Activated CD8-positive, alpha-beta T cell treated with anti-CD3 and anti-CD28 coated beads, Interleukin-2, amount 10 ng/mL, durations not matched to agents 7 days and 5 days (primary cell): ENCODE results near the gene PRELID1. TPM values are rescaled to one million over a fixed set of nuclear protein-coding genes. Genes with fewer than 3 reads are reported as not detected.
A peak's percentile ranks its signal among the peaks of the same experiment; 100 is the strongest.

Experiments used
- ATAC-seq: fragments of 150-1000 bp; cut with Tn5 transposase; one replicate; pipeline ENCODE4 v1.10.0; 2021; ENCODE audit warnings: moderate library complexity
- CTCF ChIA-PET: fragments of 350-600 bp; sonication (Branson Sonifier 250); formaldehyde crosslinking; loops from one replicate; lab custom pipeline; 2021; ENCODE audit warnings: antibody characterized with exemption; lab: Charles Lee
- POLR2A ChIA-PET: fragments of 350-600 bp; sonication (Branson Sonifier 250); formaldehyde crosslinking; loops from one replicate; lab custom pipeline; 2021; ENCODE audit warnings: antibody characterized with exemption; lab: Charles Lee
- DNase-seq: peaks from one replicate; pipeline ENCODE4 v3.0.0-alpha.2; 2020
- H3K27ac Mint-ChIP-seq: one replicate; pipeline ENCODE4 v1.8.0; 2021; ENCODE audit warnings: mild to moderate bottlenecking, mixed read lengths
- H3K27me3 Mint-ChIP-seq: one replicate; pipeline ENCODE4 v1.8.0; 2021; ENCODE audit warnings: low read depth, mixed read lengths
- H3K36me3 Mint-ChIP-seq: one replicate; pipeline ENCODE4 v1.8.0; 2021; ENCODE audit warnings: low read depth, mixed read lengths
- H3K4me1 Mint-ChIP-seq: one replicate; pipeline ENCODE4 v1.8.0; 2021; ENCODE audit warnings: low read depth, mixed read lengths
- H3K4me3 Mint-ChIP-seq: one replicate; pipeline ENCODE4 v1.8.0; 2021; ENCODE audit warnings: mild to moderate bottlenecking, mixed read lengths
- H3K9me3 Mint-ChIP-seq: one replicate; pipeline ENCODE4 v1.8.0; 2022; ENCODE audit warnings: mixed read lengths; ENCODE audit not compliant: insufficient read depth
- total RNA-seq, 2 experiments: library from RNA; stranded (reverse); gene quantifications; one replicate each; pipeline ENCODE4 v1.2.3, GENCODE V29; 2021

PRELID1 gene
- total RNA-seq, 2 experiments from 2014 or later, result 152 to 154 TPM

- Mint-ChIP-seq H3K36me3 (peaks cover 28% of the 10 kb centered on the region), H3K4me1 (peaks cover 52% of the 10 kb centered on the region), H3K9me3 (no peaks in the 10 kb centered on the region), H3K27ac (peak overlapping the region; percentile 25), H3K4me3 (no peak overlapping the region), H3K27me3 (no peaks in the 10 kb centered on the region)
- ATAC-seq (no peak), DNase-seq (no peak)
- POLR2A ChIA-PET, result interaction anchor here (1.2 to 1.9 kb wide), 2 partner anchors 37 kb away, joined by 6 read pairs; partner anchors contain the start of gene LMAN2
- CTCF ChIA-PET, result interaction anchor here (1.1 to 1.4 kb wide), 3 partner anchors 32 to 187 kb away, joined by 3 to 5 read pairs (median 3); no protein-coding TSS in a partner anchor
Measured at GRCh38 chr5:177314376-177315342, 11.1 kb downstream of the PRELID1 start.

GRCh38 chr5:177315411-177315810 is 11.8 kb downstream of the PRELID1 start:
- CTCF ChIA-PET, result interaction anchor here (1.1 to 4.2 kb wide), 10 partner anchors 13 to 202 kb away, joined by 3 to 41 read pairs (median 5); no protein-coding TSS in a partner anchor
- Mint-ChIP-seq H3K36me3 (peaks cover 26% of the 10 kb centered on the region), H3K9me3 (no peaks in the 10 kb centered on the region), H3K4me1 (peaks cover 52% of the 10 kb centered on the region), H3K4me3 (no peak overlapping the region), H3K27ac (no peak overlapping the region), H3K27me3 (no peaks in the 10 kb centered on the region)
- DNase-seq (no peak), ATAC-seq (no peak)
- POLR2A ChIA-PET, result interaction anchor here (1.9 kb wide), 1 partner anchor 36 kb away, joined by 6 read pairs; the partner anchor contains the start of gene LMAN2

GRCh38 chr5:177316005-177316404 is 12.4 kb downstream of the PRELID1 start:
- H3K9me3 Mint-ChIP-seq, result no peaks in the 10 kb centered on the region
- peaks cover 47% of the 10 kb centered on the region for H3K4me1 Mint-ChIP-seq
- ATAC-seq, result no peak
- no peaks in the 10 kb centered on the region for H3K27me3 Mint-ChIP-seq
- ChIA-PET CTCF (interaction anchor here (1.0 to 4.2 kb wide), 13 partner anchors 12 to 202 kb away, joined by 3 to 41 read pairs (median 5); partner anchors contain the start of genes PRELID1 and RAB24), POLR2A (interaction anchor here (1.1 to 1.9 kb wide), 2 partner anchors 36 to 131 kb away, joined by 4 to 6 read pairs; partner anchors contain the start of genes LMAN2 and PRR7)
- H3K27ac Mint-ChIP-seq, result no peak overlapping the region
- DNase-seq, result no peak
- H3K36me3 Mint-ChIP-seq, result peaks cover 22% of the 10 kb centered on the region
- no peak overlapping the region for H3K4me3 Mint-ChIP-seq

GRCh38 chr5:177317959-177318377 is 14.4 kb downstream of the PRELID1 start:
- peak; percentile 84 for DNase-seq
- no peak overlapping the region for H3K27ac Mint-ChIP-seq
- peaks cover 44% of the 10 kb centered on the region for H3K4me1 Mint-ChIP-seq

GRCh38 chr5:177319913-177320588 is 16.5 kb downstream of the PRELID1 start:
- no peaks in the 10 kb centered on the region for H3K27me3 Mint-ChIP-seq
- peaks cover 39% of the 10 kb centered on the region for H3K4me1 Mint-ChIP-seq
- H3K4me3 Mint-ChIP-seq, result no peak overlapping the region
- ChIA-PET POLR2A (no interaction called here), CTCF (interaction anchor here (0.9 to 3.3 kb wide), 10 partner anchors 11 to 137 kb away, joined by 3 to 26 read pairs (median 8); no protein-coding TSS in a partner anchor)
- no peak overlapping the region for H3K27ac Mint-ChIP-seq
- H3K9me3 Mint-ChIP-seq, result no peaks in the 10 kb centered on the region
- H3K36me3 Mint-ChIP-seq, result peaks cover 32% of the 10 kb centered on the region
- ATAC-seq (peak; percentile 29), DNase-seq (no peak)

More at GRCh38 chr5:177317959-177318377, 14.4 kb downstream of the PRELID1 start:
- no peak overlapping the region for H3K4me3 Mint-ChIP-seq
- H3K9me3 Mint-ChIP-seq, result no peaks in the 10 kb centered on the region
- ATAC-seq, result peak; percentile 67
- H3K27me3 Mint-ChIP-seq, result no peaks in the 10 kb centered on the region
- CTCF ChIA-PET, result interaction anchor here (0.7 to 4.2 kb wide), 30 partner anchors 9 to 204 kb away, joined by 3 to 41 read pairs (median 5); partner anchors contain the start of genes LMAN2 and RGS14
- H3K36me3 Mint-ChIP-seq, result peaks cover 27% of the 10 kb centered on the region
- POLR2A ChIA-PET, result no interaction called here

- Mint-ChIP-seq H3K4me1 (peaks cover 40% of the 10 kb centered on the region), H3K9me3 (no peaks in the 10 kb centered on the region), H3K27ac (no peak overlapping the region), H3K36me3 (peaks cover 32% of the 10 kb centered on the region), H3K27me3 (no peaks in the 10 kb centered on the region), H3K4me3 (no peak overlapping the region)
- no peak for DNase-seq
- ChIA-PET POLR2A (no interaction called here), CTCF (interaction anchor here (1.1 kb wide), 1 partner anchor 181 kb away, joined by 3 read pairs; no protein-coding TSS in a partner anchor)
- ATAC-seq, result no peak
Measured at GRCh38 chr5:177320879-177321278, 17.3 kb downstream of the PRELID1 start.

- Mint-ChIP-seq H3K9me3 (no peaks in the 10 kb centered on the region), H3K4me3 (no peak overlapping the region), H3K27me3 (no peaks in the 10 kb centered on the region), H3K36me3 (peaks cover 34% of the 10 kb centered on the region), H3K4me1 (peaks cover 22% of the 10 kb centered on the region), H3K27ac (no peak overlapping the region)
- POLR2A ChIA-PET, result no interaction called here
- ATAC-seq, result no peak
- DNase-seq, result no peak
- CTCF ChIA-PET, result interaction anchor here (0.5 to 2.5 kb wide), 2 partner anchors 13 kb away, joined by 3 to 5 read pairs; no protein-coding TSS in a partner anchor
Measured at GRCh38 chr5:177325868-177326381, 22.3 kb downstream of the PRELID1 start.

- Mint-ChIP-seq H3K4me3 (peak overlapping the region; percentile 48), H3K4me1 (peaks cover 33% of the 10 kb centered on the region), H3K27me3 (no peaks in the 10 kb centered on the region), H3K27ac (peak overlapping the region; percentile 81), H3K9me3 (no peaks in the 10 kb centered on the region), H3K36me3 (peaks cover 35% of the 10 kb centered on the region)
- peak; percentile 45 for DNase-seq
- POLR2A ChIA-PET, result interaction anchor here (0.6 to 1.1 kb wide), 4 partner anchors 15 to 66 kb away, joined by 3 read pairs; no protein-coding TSS in a partner anchor
- CTCF ChIA-PET, result interaction anchor here (0.6 to 2.5 kb wide), 12 partner anchors 8 to 256 kb away, joined by 3 to 18 read pairs (median 4); no protein-coding TSS in a partner anchor
- peak; percentile 68 for ATAC-seq
Measured at GRCh38 chr5:177327539-177328522, 24.2 kb downstream of the PRELID1 start.

GRCh38 chr5:177328545-177329231 is 25.1 kb downstream of the PRELID1 start:
- peaks cover 37% of the 10 kb centered on the region for H3K36me3 Mint-ChIP-seq
- H3K4me1 Mint-ChIP-seq, result peaks cover 39% of the 10 kb centered on the region
- no peaks in the 10 kb centered on the region for H3K9me3 Mint-ChIP-seq
- H3K27ac Mint-ChIP-seq, result peak overlapping the region; percentile 25
- DNase-seq (no peak), ATAC-seq (no peak)
- ChIA-PET CTCF (interaction anchor here (1.0 to 2.5 kb wide), 6 partner anchors 10 to 257 kb away, joined by 3 to 18 read pairs (median 4); no protein-coding TSS in a partner anchor), POLR2A (no interaction called here)
- no peak overlapping the region for H3K4me3 Mint-ChIP-seq
- no peaks in the 10 kb centered on the region for H3K27me3 Mint-ChIP-seq

- no peaks in the 10 kb centered on the region for H3K9me3 Mint-ChIP-seq
- no peaks in the 10 kb centered on the region for H3K27me3 Mint-ChIP-seq
- no peak overlapping the region for H3K4me3 Mint-ChIP-seq
- H3K36me3 Mint-ChIP-seq, result peaks cover 45% of the 10 kb centered on the region
- peak overlapping the region; percentile 48 for H3K27ac Mint-ChIP-seq
- H3K4me1 Mint-ChIP-seq, result peaks cover 41% of the 10 kb centered on the region
- DNase-seq (no peak), ATAC-seq (no peak)
- ChIA-PET CTCF (no interaction called here), POLR2A (no interaction called here)
Measured at GRCh38 chr5:177329883-177330282, 26.3 kb downstream of the PRELID1 start.
